ENCODE results near the gene FKBP14. TPM values are rescaled to one million over a fixed set of nuclear protein-coding genes. Genes with fewer than 3 reads are reported as not detected.

Gene FKBP14
- total RNA-seq, 3 donors from 2014 or later (not counting 1 experiment from before 2014, with no cell fraction given) = 11.1 to 13.4 (median 11.9) TPM

DNA sequence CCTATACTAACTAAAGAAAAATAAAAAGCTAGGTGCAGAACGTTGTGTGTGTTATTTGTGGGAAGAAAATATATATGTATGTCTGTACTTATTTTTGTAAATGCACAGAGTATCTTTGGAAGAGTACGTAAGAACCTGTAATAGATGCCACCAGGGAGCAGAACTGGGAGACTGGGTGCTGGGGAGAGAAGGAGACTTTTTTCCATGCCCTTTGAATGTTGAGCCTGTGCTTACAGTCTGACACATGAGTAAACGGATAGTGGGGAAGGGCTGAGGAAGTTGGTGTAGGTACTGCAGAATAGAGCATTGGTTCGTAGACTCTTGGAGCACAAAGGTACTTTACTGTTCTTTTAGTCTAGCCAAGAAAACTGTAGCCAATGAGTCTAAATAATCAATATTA, 35.6 kb downstream of the FKBP14 start:
- Mint-ChIP-seq H3K9me3 (no peaks in the 10 kb centered on the region), H3K36me3 (no peaks in the 10 kb centered on the region), H3K4me1 (peaks cover 22 to 25% of the 10 kb centered on the region in 2 donors), H3K27me3 (ENCODE audit: low read depth in 2 of 2) (peaks cover 0 to 2% of the 10 kb centered on the region in 2 donors), H3K4me3 (peak overlapping the region; percentile 67), H3K27ac (no peak overlapping the region)
- TF ChIP-seq, protein P1, sequence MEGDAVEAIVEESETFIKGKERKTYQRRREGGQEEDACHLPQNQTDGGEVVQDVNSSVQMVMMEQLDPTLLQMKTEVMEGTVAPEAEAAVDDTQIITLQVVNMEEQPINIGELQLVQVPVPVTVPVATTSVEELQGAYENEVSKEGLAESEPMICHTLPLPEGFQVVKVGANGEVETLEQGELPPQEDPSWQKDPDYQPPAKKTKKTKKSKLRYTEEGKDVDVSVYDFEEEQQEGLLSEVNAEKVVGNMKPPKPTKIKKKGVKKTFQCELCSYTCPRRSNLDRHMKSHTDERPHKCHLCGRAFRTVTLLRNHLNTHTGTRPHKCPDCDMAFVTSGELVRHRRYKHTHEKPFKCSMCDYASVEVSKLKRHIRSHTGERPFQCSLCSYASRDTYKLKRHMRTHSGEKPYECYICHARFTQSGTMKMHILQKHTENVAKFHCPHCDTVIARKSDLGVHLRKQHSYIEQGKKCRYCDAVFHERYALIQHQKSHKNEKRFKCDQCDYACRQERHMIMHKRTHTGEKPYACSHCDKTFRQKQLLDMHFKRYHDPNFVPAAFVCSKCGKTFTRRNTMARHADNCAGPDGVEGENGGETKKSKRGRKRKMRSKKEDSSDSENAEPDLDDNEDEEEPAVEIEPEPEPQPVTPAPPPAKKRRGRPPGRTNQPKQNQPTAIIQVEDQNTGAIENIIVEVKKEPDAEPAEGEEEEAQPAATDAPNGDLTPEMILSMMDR (IDR thresholded peaks at IDR 0.05) = no peak
- Histone ChIP-seq H3K4me1 (ENCODE audit: control insufficient read depth, insufficient read depth, low read length) (peaks cover 16% of the 10 kb centered on the region), H3K27ac (ENCODE audit: low read length) (no peak overlapping the region), H3K36me3 (ENCODE audit: control insufficient read depth, insufficient read depth, low read length) (no peaks in the 10 kb centered on the region), H3K27me3 (ENCODE audit: control insufficient read depth, insufficient read depth, low read length) (no peaks in the 10 kb centered on the region), H3K4me3 (ENCODE audit: low read length) (no peak overlapping the region), H3K9me3 (ENCODE audit: control insufficient read depth, insufficient read depth, low read length) (peaks cover 3% of the 10 kb centered on the region)
- intact Hi-C loops (cut with micrococcal nuclease) = no loop called here
- no peak for DNase-seq
- 91% methylated on average over 4 of the region's 4 CpGs for WGBS (ENCODE audit: insufficient coverage)
- no peak for ATAC-seq

DNA sequence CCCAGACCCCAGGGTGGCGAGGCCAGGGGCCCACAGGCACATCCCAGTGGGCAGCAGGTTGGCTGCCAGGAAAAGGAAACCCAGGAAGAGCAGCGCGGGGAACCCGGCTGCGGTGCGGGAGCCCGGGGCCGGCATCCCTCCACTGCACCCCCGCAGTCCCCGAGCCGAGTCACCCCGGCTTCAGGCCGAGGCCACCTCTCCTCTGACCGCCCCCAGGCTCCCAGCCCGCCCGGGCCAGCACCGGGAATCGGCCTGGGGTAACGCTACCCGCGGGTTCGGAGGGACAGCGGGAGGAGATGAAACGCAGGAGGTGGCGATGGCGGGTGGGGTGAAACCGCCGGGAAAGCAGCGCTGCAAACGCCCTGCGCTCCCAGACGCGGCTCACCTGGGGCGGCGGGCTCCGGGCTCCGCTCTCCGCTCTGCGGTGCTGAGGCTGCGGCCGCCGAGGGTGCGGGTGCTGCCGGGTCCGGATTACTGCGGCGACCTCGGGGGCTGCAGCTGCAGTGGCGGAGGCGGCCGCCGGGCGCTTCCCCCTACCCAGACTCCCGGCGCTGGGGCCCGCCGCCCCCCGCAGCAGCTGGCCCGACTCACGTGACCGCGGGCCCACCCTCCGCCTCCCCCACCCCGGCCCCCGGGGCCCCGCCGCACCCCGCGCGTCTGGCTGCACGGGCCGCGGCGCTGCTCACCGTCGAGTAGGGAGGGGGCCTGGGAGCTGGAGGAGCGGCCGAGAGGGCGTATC, 37.1 kb downstream of the FKBP14 start, which contains the start of gene SCRN1:
Gene SCRN1 (minus strand): TSS at position 545 of the 739 bp plus-strand sequence. CDS start 20,734 bp downstream, outside the sequence.
- H3K4me1 Mint-ChIP-seq = peaks cover 28 to 32% of the 10 kb centered on the region in 2 donors
- H3K4me3 ChIP-seq (ENCODE audit: low read length) = peak within 1 kb of the TSS; percentile 79
- peaks cover 3% of the 10 kb centered on the region for H3K9me3 ChIP-seq (ENCODE audit: control insufficient read depth, insufficient read depth, low read length)
- H3K4me1 ChIP-seq (ENCODE audit: control insufficient read depth, insufficient read depth, low read length) = peaks cover 24% of the 10 kb centered on the region
- peaks cover 0 to 2% of the 10 kb centered on the region in 2 donors for H3K27me3 Mint-ChIP-seq (ENCODE audit: low read depth in 2 of 2)
- peak within 1 kb of the TSS; percentile 83 to 88 for H3K27ac Mint-ChIP-seq
- no peaks in the 10 kb centered on the region for H3K9me3 Mint-ChIP-seq
- DNase-seq (peak; percentile 35 to 37), ATAC-seq (peak; percentile 48 to 57 (median 55))
- TF ChIP-seq, protein P1 (IDR thresholded peaks at IDR 0.05) = no peak
- H3K27ac ChIP-seq (ENCODE audit: low read length) = peak within 1 kb of the TSS; percentile 77
- WGBS (ENCODE audit: insufficient coverage) = under 1% methylated on average over 79 of the region's 79 CpGs
- intact Hi-C loops (cut with micrococcal nuclease) = loop anchor here (2.0 kb wide), 1 partner anchor 37 kb away; the partner anchor contains the start of gene FKBP14
- H3K27me3 ChIP-seq (ENCODE audit: control insufficient read depth, insufficient read depth, low read length) = no peaks in the 10 kb centered on the region
- no peaks in the 10 kb centered on the region for H3K36me3 Mint-ChIP-seq
- H3K36me3 ChIP-seq (ENCODE audit: control insufficient read depth, insufficient read depth, low read length) = no peaks in the 10 kb centered on the region
- H3K4me3 Mint-ChIP-seq = peak within 1 kb of the TSS; percentile 85

DNA sequence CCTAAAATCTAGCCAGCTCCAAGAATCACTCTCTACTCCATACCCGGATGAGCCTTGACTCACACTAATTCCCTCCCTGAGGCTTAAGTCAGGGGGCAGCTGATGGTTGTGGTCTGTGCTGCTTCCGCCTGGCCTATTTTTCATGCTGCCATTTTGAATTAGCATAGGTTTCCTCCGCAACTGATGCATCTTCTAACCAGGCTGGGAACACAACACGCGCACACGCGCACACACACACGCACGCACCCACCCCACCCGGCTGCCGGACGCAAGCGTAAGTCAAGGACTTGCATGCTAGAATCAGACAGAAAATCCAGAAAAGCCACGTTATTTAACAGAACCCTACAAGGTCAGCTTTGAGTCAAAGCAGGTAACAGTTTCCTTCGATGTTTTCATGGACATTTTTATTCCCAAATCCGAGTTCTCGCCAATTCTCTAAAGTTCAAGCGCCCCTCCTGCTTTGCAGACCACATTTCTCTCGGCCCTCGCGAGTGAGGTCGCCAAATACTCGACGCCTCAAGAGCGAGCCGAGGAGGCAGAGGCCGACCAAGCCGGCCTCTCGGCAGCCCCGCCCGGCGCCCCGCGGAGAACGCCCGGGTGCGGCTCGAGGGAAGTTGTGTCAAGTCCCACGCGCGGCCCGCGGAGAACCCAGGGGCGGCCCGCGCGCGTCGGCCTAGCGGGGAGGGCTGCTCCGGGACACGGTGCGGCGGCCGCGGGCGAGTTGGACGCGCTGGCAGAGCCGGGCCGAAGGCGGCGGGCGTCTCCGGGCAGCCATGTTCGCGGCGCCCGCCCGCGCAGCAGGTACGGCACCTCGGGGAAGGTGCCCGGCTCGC, 37.9 kb downstream of the FKBP14 start:
- 3% methylated on average over 75 of the region's 75 CpGs for WGBS (ENCODE audit: insufficient coverage)
- H3K36me3 ChIP-seq (ENCODE audit: control insufficient read depth, insufficient read depth, low read length) = no peaks in the 10 kb centered on the region
- H3K27ac ChIP-seq (ENCODE audit: low read length) = peak overlapping the region; percentile 77
- Mint-ChIP-seq H3K4me1 (peaks cover 28 to 32% of the 10 kb centered on the region in 2 donors), H3K36me3 (no peaks in the 10 kb centered on the region), H3K9me3 (no peaks in the 10 kb centered on the region), H3K27ac (peak overlapping the region; percentile 83 to 88), H3K4me3 (peak overlapping the region; percentile 85), H3K27me3 (ENCODE audit: low read depth in 2 of 2) (peaks cover 0 to 2% of the 10 kb centered on the region in 2 donors)
- TF ChIP-seq, protein P1 (IDR thresholded peaks at IDR 0.05) = no peak
- DNase-seq (peak; percentile 41 to 45), ATAC-seq (peak; percentile 55 to 68 (median 67))
- peaks cover 24% of the 10 kb centered on the region for H3K4me1 ChIP-seq (ENCODE audit: control insufficient read depth, insufficient read depth, low read length)
- intact Hi-C loops (cut with micrococcal nuclease) = loop anchor here (2.0 kb wide), 1 partner anchor 38 kb away; the partner anchor contains the start of gene FKBP14
- peak overlapping the region; percentile 79 for H3K4me3 ChIP-seq (ENCODE audit: low read length)
- H3K27me3 ChIP-seq (ENCODE audit: control insufficient read depth, insufficient read depth, low read length) = no peaks in the 10 kb centered on the region
- H3K9me3 ChIP-seq (ENCODE audit: control insufficient read depth, insufficient read depth, low read length) = peaks cover 3% of the 10 kb centered on the region

Data from natural killer cell (primary cell).